Neural progenitor cell (in vitro differentiated cells): ENCODE results near the gene PPAT. TPM values are rescaled to one million over a fixed set of nuclear protein-coding genes. Genes with fewer than 3 reads are reported as not detected.
"Not testable (repeated sequence)": the region's sequence is repeated elsewhere in the genome, so short reads cannot be mapped to it uniquely, and the experiment has no call there.

Source experiments
- DNase-seq: peaks from one replicate; pipeline ENCODE4 v3.0.0-alpha.2; 2016; ENCODE audit warnings: low spot score
- H2AFZ ChIP-seq: fragments of 200-600 bp; sonication (generic); replicated peaks from 2 replicates; pipeline ENCODE4 v1.6.1; 2016; ENCODE audit warnings: antibody characterized with exemption
- H3F3A ChIP-seq: fragments of 200-600 bp; sonication (generic); 2 replicates; pipeline ENCODE4 v1.6.1; 2016; ENCODE audit warnings: antibody characterized with exemption, low read depth
- H3K27ac ChIP-seq: fragments of 200-600 bp; sonication (generic); 2 replicates; pipeline ENCODE4 v1.5.1; 2016; ENCODE audit warnings: mild to moderate bottlenecking
- H3K27me3 ChIP-seq: fragments of 200-600 bp; sonication (generic); 2 replicates; pipeline ENCODE4 v1.6.1; 2016; ENCODE audit warnings: mild to moderate bottlenecking, moderate library complexity
- H3K36me3 ChIP-seq: fragments of 200-600 bp; sonication (generic); 2 replicates; pipeline ENCODE4 v1.5.1; 2016
- H3K4me1 ChIP-seq: fragments of 200-600 bp; sonication (generic); 2 replicates; pipeline ENCODE4 v1.6.1; 2016; ENCODE audit warnings: mixed run types
- H3K4me2 ChIP-seq: fragments of 200-600 bp; sonication (generic); 2 replicates; pipeline ENCODE4 v1.6.1; 2016
- H3K4me3 ChIP-seq: fragments of 200-600 bp; sonication (generic); 2 replicates; pipeline ENCODE4 v1.5.1; 2016
- H3K79me2 ChIP-seq: fragments of 200-600 bp; sonication (generic); 2 replicates; pipeline ENCODE4 v1.6.1; 2016; ENCODE audit warnings: low read depth
- H3K9ac ChIP-seq: fragments of 200-600 bp; sonication (generic); 2 replicates; pipeline ENCODE4 v1.6.1; 2016
- H3K9me3 ChIP-seq: fragments of 200-600 bp; sonication (generic); 2 replicates; pipeline ENCODE4 v1.5.1; 2016; ENCODE audit warnings: low read depth
- H4K20me1 ChIP-seq: fragments of 200-600 bp; sonication (generic); 2 replicates; pipeline ENCODE4 v1.6.1; 2016; ENCODE audit warnings: low read depth
- H3K27ac Mint-ChIP-seq: 3 replicates; pipeline ENCODE4 v1.8.0; 2021; ENCODE audit warnings: mixed read lengths
- H3K27me3 Mint-ChIP-seq: 2 replicates; pipeline ENCODE4 v1.8.0; 2022; ENCODE audit warnings: low read depth, mild to moderate bottlenecking, inconsistent platforms, moderate library complexity, mixed read lengths; ENCODE audit not compliant: insufficient read depth
- H3K36me3 Mint-ChIP-seq: 3 replicates; pipeline ENCODE4 v1.8.0; 2021; ENCODE audit warnings: mixed read lengths
- H3K4me1 Mint-ChIP-seq: 3 replicates; pipeline ENCODE4 v1.8.0; 2021; ENCODE audit warnings: mixed read lengths
- H3K4me3 Mint-ChIP-seq: 3 replicates; pipeline ENCODE4 v1.8.0; 2021; ENCODE audit warnings: mild to moderate bottlenecking, moderate library complexity, mixed read lengths
- H3K9me3 Mint-ChIP-seq: 3 replicates; pipeline ENCODE4 v1.8.0; 2020; ENCODE audit warnings: mixed read lengths
- EZH2 ChIP-seq: fragments of 200-600 bp; sonication (generic); IDR thresholded peaks from 2 replicates; pipeline ENCODE4 v1.6.1; 2017; ENCODE audit warnings: antibody characterized with exemption, mild to moderate bottlenecking, moderate library complexity
- EZH2phosphoT487 ChIP-seq: fragments of 200-600 bp; sonication (generic); IDR thresholded peaks from 2 replicates; pipeline ENCODE4 v1.6.1; 2017; ENCODE audit warnings: antibody characterized with exemption
- total RNA-seq: library from RNA; depleted of rRNA; stranded (reverse); fragments of >200 nt; gene quantifications from 2 replicates; pipeline ENCODE4 v1.2.3, GENCODE V29; 2015; ENCODE audit warnings: low replicate concordance
- TF ChIP-seq, protein P1 (sequence below): fragments of 200-600 bp; sonication (generic); IDR thresholded peaks from 2 replicates; pipeline ENCODE4 v1.5.1; 2017; ENCODE audit warnings: antibody characterized with exemption, mild to moderate bottlenecking

PPAT gene
- total RNA-seq, 1 donor from 2014 or later: 108 TPM

- H3K4me1 Mint-ChIP-seq: peaks cover 6% of the 10 kb centered on the region
- Histone ChIP-seq H3K4me1 (no peaks in the 10 kb centered on the region), H3K9me3 (no peaks in the 10 kb centered on the region), H3K4me2 (no peak overlapping the region), H2AFZ (no peak overlapping the region), H3K36me3 (peaks cover 41% of the 10 kb centered on the region), H3K9ac (no peak overlapping the region), H3K27me3 (no peaks in the 10 kb centered on the region), H3F3A (peaks cover 61% of the 10 kb centered on the region), H3K4me3 (no peak overlapping the region), H3K27ac (peak overlapping the region; percentile 26), H4K20me1 (peaks cover 55% of the 10 kb centered on the region), H3K79me2 (peaks cover 42% of the 10 kb centered on the region)
- H3K9me3 Mint-ChIP-seq: no peaks in the 10 kb centered on the region
- no peak for DNase-seq
- peaks cover 35% of the 10 kb centered on the region for H3K36me3 Mint-ChIP-seq
- H3K27ac Mint-ChIP-seq: no peak overlapping the region
- peaks cover 2% of the 10 kb centered on the region for H3K27me3 Mint-ChIP-seq
- no peak for TF ChIP-seq EZH2phosphoT487
- no peak for TF ChIP-seq EZH2
- TF ChIP-seq, protein P1, sequence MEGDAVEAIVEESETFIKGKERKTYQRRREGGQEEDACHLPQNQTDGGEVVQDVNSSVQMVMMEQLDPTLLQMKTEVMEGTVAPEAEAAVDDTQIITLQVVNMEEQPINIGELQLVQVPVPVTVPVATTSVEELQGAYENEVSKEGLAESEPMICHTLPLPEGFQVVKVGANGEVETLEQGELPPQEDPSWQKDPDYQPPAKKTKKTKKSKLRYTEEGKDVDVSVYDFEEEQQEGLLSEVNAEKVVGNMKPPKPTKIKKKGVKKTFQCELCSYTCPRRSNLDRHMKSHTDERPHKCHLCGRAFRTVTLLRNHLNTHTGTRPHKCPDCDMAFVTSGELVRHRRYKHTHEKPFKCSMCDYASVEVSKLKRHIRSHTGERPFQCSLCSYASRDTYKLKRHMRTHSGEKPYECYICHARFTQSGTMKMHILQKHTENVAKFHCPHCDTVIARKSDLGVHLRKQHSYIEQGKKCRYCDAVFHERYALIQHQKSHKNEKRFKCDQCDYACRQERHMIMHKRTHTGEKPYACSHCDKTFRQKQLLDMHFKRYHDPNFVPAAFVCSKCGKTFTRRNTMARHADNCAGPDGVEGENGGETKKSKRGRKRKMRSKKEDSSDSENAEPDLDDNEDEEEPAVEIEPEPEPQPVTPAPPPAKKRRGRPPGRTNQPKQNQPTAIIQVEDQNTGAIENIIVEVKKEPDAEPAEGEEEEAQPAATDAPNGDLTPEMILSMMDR: no peak
- no peak overlapping the region for H3K4me3 Mint-ChIP-seq
These were observed 24.7 kb upstream of the PPAT start for GRCh38 chr4:56460085-56460484.

DNA sequence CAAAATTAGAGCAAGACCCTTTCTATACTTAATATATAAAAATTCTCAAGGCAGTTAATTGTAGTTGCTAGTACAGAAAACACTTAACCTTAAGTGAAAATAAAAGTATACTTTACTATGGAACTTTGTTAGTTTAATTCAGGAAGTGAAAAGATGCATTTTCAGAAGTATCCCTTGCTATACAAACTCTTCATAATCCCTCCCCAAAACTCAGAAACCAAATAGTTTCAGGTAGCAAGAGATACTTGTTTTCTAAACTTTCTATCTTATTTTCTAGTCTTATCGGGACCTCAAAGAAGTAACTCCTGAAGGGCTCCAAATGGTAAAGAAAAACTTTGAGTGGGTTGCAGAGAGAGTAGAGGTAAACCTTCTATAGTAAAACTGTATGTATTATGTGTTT lies 14.9 kb upstream of the PPAT start:
- Histone ChIP-seq H3K27ac (no peak overlapping the region), H3F3A (peaks cover 5% of the 10 kb centered on the region), H3K4me2 (no peak overlapping the region), H3K9ac (no peak overlapping the region), H3K4me3 (no peak overlapping the region), H3K4me1 (no peaks in the 10 kb centered on the region), H3K36me3 (peaks cover 73% of the 10 kb centered on the region), H3K79me2 (peaks cover 87% of the 10 kb centered on the region), H4K20me1 (peaks cover 29% of the 10 kb centered on the region), H2AFZ (no peak overlapping the region), H3K9me3 (no peaks in the 10 kb centered on the region), H3K27me3 (no peaks in the 10 kb centered on the region)
- Mint-ChIP-seq H3K9me3 (no peaks in the 10 kb centered on the region), H3K4me3 (no peak overlapping the region), H3K27ac (no peak overlapping the region), H3K36me3 (peaks cover 40% of the 10 kb centered on the region), H3K27me3 (no peaks in the 10 kb centered on the region), H3K4me1 (no peaks in the 10 kb centered on the region)
- TF ChIP-seq EZH2 (no peak), EZH2phosphoT487 (no peak)
- TF ChIP-seq, protein P1: no peak
- no peak for DNase-seq

DNA sequence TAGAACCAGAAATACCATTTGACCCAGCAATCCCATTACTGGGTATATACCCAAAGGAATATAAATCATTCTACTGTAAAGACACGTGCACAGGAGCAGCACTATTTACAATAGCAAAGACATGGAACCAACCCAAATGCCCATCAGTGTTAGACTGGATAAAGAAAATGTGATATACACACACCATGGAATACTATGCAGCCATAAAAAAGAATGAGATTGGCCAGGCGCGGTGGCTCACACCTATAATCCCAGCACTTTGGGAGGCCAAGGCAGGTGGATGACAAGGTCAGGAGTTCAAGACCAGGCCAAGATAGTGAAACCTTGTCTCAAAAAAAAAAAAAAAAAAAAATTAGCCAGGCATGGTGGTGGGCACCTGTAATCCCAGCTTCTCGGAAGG lies 14.1 kb upstream of the PPAT start:
- H3K4me2 ChIP-seq, H3K4me3 ChIP-seq, H3K4me1 ChIP-seq, H3K27me3 ChIP-seq, H3K9me3 Mint-ChIP-seq, H3K9me3 ChIP-seq, H3K27ac Mint-ChIP-seq, H2AFZ ChIP-seq, H3K4me3 Mint-ChIP-seq, H3K27me3 Mint-ChIP-seq, H3K4me1 Mint-ChIP-seq, DNase-seq, H3K9ac ChIP-seq, H3F3A ChIP-seq, H3K27ac ChIP-seq: not testable (repeated sequence)
- Histone ChIP-seq H4K20me1 (peaks cover 32% of the 10 kb centered on the region), H3K36me3 (peaks cover 73% of the 10 kb centered on the region), H3K79me2 (peaks cover 87% of the 10 kb centered on the region)
- peaks cover 43% of the 10 kb centered on the region for H3K36me3 Mint-ChIP-seq

GRCh38 chr4:56448301-56448700 lies 12.9 kb upstream of the PPAT start:
- peaks cover 75% of the 10 kb centered on the region for H3K36me3 ChIP-seq

More at GRCh38 chr4:56448301-56448700, 12.9 kb upstream of the PPAT start:
- H2AFZ ChIP-seq: no peak overlapping the region
- H3K36me3 Mint-ChIP-seq: peaks cover 40% of the 10 kb centered on the region
- no peak overlapping the region for H3K4me2 ChIP-seq
- no peak overlapping the region for H3K9ac ChIP-seq
- H3K27ac Mint-ChIP-seq: no peak overlapping the region
- H3K4me1 ChIP-seq: no peaks in the 10 kb centered on the region
- no peak overlapping the region for H3K4me3 ChIP-seq
- no peak overlapping the region for H3K27ac ChIP-seq
- TF ChIP-seq EZH2phosphoT487: no peak
- TF ChIP-seq, protein P1: no peak
- no peak for TF ChIP-seq EZH2
- H3K4me1 Mint-ChIP-seq: no peaks in the 10 kb centered on the region
- H3K79me2 ChIP-seq: peaks cover 87% of the 10 kb centered on the region
- H3K27me3 Mint-ChIP-seq: no peaks in the 10 kb centered on the region
- H3K27me3 ChIP-seq: no peaks in the 10 kb centered on the region
- H4K20me1 ChIP-seq: peaks cover 43% of the 10 kb centered on the region
- no peaks in the 10 kb centered on the region for H3K9me3 ChIP-seq
- H3K9me3 Mint-ChIP-seq: no peaks in the 10 kb centered on the region
- DNase-seq: no peak
- H3F3A ChIP-seq: peaks cover 3% of the 10 kb centered on the region
- H3K4me3 Mint-ChIP-seq: no peak overlapping the region
